HEK293 (cell line): ENCODE results near the gene CHRNA1.

Experiments used
- CTCF ChIA-PET: fragments of 350-600 bp; formaldehyde crosslinking; extraction: SDS; loops from one replicate; lab custom pipeline; 2021; ENCODE audit warnings: antibody characterized with exemption; lab: Yijun Ruan, JAX
- POLR2A ChIA-PET: fragments of 300-600 bp; formaldehyde crosslinking; extraction: SDS; loops from one replicate; lab custom pipeline; 2020; ENCODE audit warnings: antibody characterized with exemption, inconsistent platforms; lab: Yijun Ruan, JAX
- H3K27ac ChIP-seq: fragments of 200-500 bp; sonication (Bioruptor generic); 2 replicates; pipeline ENCODE4 v1.5.1; 2014; ENCODE audit warnings: low read depth, low read length, control low read depth, inconsistent platforms; ENCODE audit errors: extremely low read depth
- H3K36me3 ChIP-seq, 2 experiments: fragments of 200-500 bp in 1 of 2; sonication (Bioruptor generic) in 1 of 2; 1 replicate in 1 of 2; 2 replicates in 1 of 2; pipeline ENCODE4 v1.5.1; 2014 to 2017; ENCODE audit warnings: inconsistent platforms in 2 of 2, low read length in 2 of 2; ENCODE audit not compliant: control insufficient read depth in 2 of 2, insufficient read depth in 1 of 2
- H3K4me1 ChIP-seq: fragments of 200-500 bp; sonication (Bioruptor generic); 2 replicates; pipeline ENCODE4 v1.5.1; 2014; ENCODE audit warnings: mild to moderate bottlenecking, low read length, inconsistent platforms; ENCODE audit not compliant: control insufficient read depth, insufficient read depth
- H3K4me3 ChIP-seq: 2 replicates; pipeline ENCODE4 v1.5.1; 2011; ENCODE audit warnings: low read depth, mild to moderate bottlenecking, control low read depth, low read length, moderate library complexity
- H3K9me3 ChIP-seq: fragments of 200-500 bp; sonication (Bioruptor generic); 2 replicates; pipeline ENCODE4 v1.5.1; 2014; ENCODE audit warnings: low read depth, low read length, inconsistent platforms; ENCODE audit not compliant: control insufficient read depth, insufficient read depth
- FEZF1 ChIP-seq: fragments of 450-650 bp; formaldehyde crosslinking; IDR thresholded peaks from 2 replicates; pipeline ENCODE4 v1.5.1; 2016; ENCODE audit warnings: missing biosample characterization, missing genetic modification characterization
- IKZF3 ChIP-seq: fragments of 450-650 bp; IDR thresholded peaks from 2 replicates; pipeline ENCODE4 v1.5.0; 2018; ENCODE audit warnings: missing biosample characterization, mild to moderate bottlenecking, missing genetic modification characterization, moderate library complexity
- PBX3 ChIP-seq: sonication (generic); formaldehyde crosslinking; IDR thresholded peaks from 2 replicates; pipeline ENCODE4 v1.8.1; 2022; ENCODE audit warnings: mild to moderate bottlenecking, moderate library complexity, missing genetic modification reagents
- PRDM2 ChIP-seq: fragments of 450-650 bp; formaldehyde crosslinking; IDR thresholded peaks from 2 replicates; pipeline ENCODE4 v1.5.1; 2016; ENCODE audit warnings: missing biosample characterization, missing genetic modification characterization, borderline replicate concordance
- SETDB1 ChIP-seq: IDR thresholded peaks from one replicate; pipeline ENCODE4 v1.6.1; 2017; ENCODE audit warnings: mild to moderate bottlenecking, low read length, moderate library complexity, mixed read lengths; ENCODE audit not compliant: insufficient read length
- ZFP3 ChIP-seq: fragments of 450-650 bp; formaldehyde crosslinking; IDR thresholded peaks from 2 replicates; pipeline ENCODE4 v1.5.1; 2016; ENCODE audit warnings: low read depth, missing biosample characterization, missing genetic modification characterization
- ZNF518A ChIP-seq: fragments of 450-650 bp; formaldehyde crosslinking; conservative IDR thresholded peaks from 2 replicates; pipeline ENCODE4 v1.5.1; 2016; ENCODE audit warnings: low read depth, missing biosample characterization, missing genetic modification characterization
- ZNF626 ChIP-seq: fragments of 450-650 bp; sonication (Bioruptor Pico); formaldehyde crosslinking; IDR thresholded peaks from 2 replicates; pipeline ENCODE4 v1.5.1; 2018; ENCODE audit warnings: missing biosample characterization, missing genetic modification characterization, inconsistent platforms

CHRNA1 gene

GRCh38 chr2:174745142-174745541, 19.1 kb downstream of the CHRNA1 start (continued):
- TF ChIP-seq SETDB1, result no peak

- no peak for TF ChIP-seq PBX3 (CRISPR knock-in tag)
- TF ChIP-seq IKZF3, result no peak
- TF ChIP-seq ZNF626, result no peak
- POLR2A ChIA-PET, result interaction anchor here (0.7 kb wide), 1 partner anchor 69 kb away, joined by 3 read pairs; no protein-coding TSS in a partner anchor
- H3K9me3 ChIP-seq, result no peaks in the 10 kb centered on the region
- H3K4me3 ChIP-seq, result no peak overlapping the region
- H3K4me1 ChIP-seq, result no peaks in the 10 kb centered on the region
- CTCF ChIA-PET, result interaction anchor here (1.2 kb wide), 1 partner anchor 27 kb away, joined by 6 read pairs; no protein-coding TSS in a partner anchor
- no peaks in the 10 kb centered on the region for H3K36me3 ChIP-seq
- no peak overlapping the region for H3K27ac ChIP-seq
Measured at GRCh38 chr2:174744111-174744510, 20.2 kb downstream of the CHRNA1 start.

GRCh38 chr2:174740721-174741120, 23.6 kb downstream of the CHRNA1 start:
- TF ChIP-seq PRDM2, result no peak
- TF ChIP-seq FEZF1 (tag by site-specific recombination), result peak; percentile 71
- no peak for TF ChIP-seq ZFP3 (tag by site-specific recombination)
- TF ChIP-seq PBX3 (CRISPR knock-in tag), result no peak
- TF ChIP-seq, all 188 proteins: peak for 1
- Histone ChIP-seq H3K4me3 (no peak overlapping the region), H3K27ac (no peak overlapping the region), H3K4me1 (no peaks in the 10 kb centered on the region), H3K9me3 (no peaks in the 10 kb centered on the region), H3K36me3 (no peaks in the 10 kb centered on the region)
- POLR2A ChIA-PET, result no interaction called here
- CTCF ChIA-PET, result interaction anchor here (0.5 to 0.7 kb wide), 2 partner anchors 39 to 499 kb away, joined by 3 read pairs; no protein-coding TSS in a partner anchor

- Histone ChIP-seq H3K9me3 (no peaks in the 10 kb centered on the region), H3K4me3 (no peak overlapping the region), H3K4me1 (no peaks in the 10 kb centered on the region), H3K27ac (no peak overlapping the region), H3K36me3 (no peaks in the 10 kb centered on the region)
- POLR2A ChIA-PET, result no interaction called here
- no peak for TF ChIP-seq ZNF518A (tag by site-specific recombination)
- CTCF ChIA-PET, result interaction anchor here (0.6 to 0.8 kb wide), 2 partner anchors 41 to 520 kb away, joined by 3 read pairs; no protein-coding TSS in a partner anchor
Measured at GRCh38 chr2:174738841-174739240, 25.4 kb downstream of the CHRNA1 start.
